Hepatocyte (in vitro differentiated cells): ENCODE results near the gene PDE4D.

Source experiments
- CTCF ChIP-seq: fragments of 200-600 bp; sonication (generic); IDR thresholded peaks from 2 replicates; pipeline ENCODE4 v1.5.1; 2016; ENCODE audit warnings: antibody characterized with exemption, mild to moderate bottlenecking; ENCODE audit not compliant: poor library complexity
- EZH2 ChIP-seq: fragments of 200-600 bp; sonication (generic); IDR thresholded peaks from 2 replicates; pipeline ENCODE4 v1.6.1; 2016; ENCODE audit warnings: antibody characterized with exemption, mild to moderate bottlenecking, borderline replicate concordance

- TF ChIP-seq CTCF = no peak
- TF ChIP-seq EZH2 = no peak
These were observed 837.6 kb downstream of the PDE4D start for GRCh38 chr5:59055745-59056448.
